Stimulated activated CD4-positive, alpha-beta T cell treated with anti-CD3 and anti-CD28 coated beads, Interleukin-1b, Interleukin-23, amount 100 ng/mL, for 48 hours (primary cell): Measurements from ENCODE around the gene IMMP1L.
A peak's percentile ranks its signal among the peaks of the same experiment; 100 is the strongest.

Experiments
- DNase-seq: peaks from one replicate; pipeline ENCODE4 v3.0.0-alpha.2; 2020

The IMMP1L gene

GRCh38 chr11:31464436-31464835 lies 45.0 kb downstream of the IMMP1L start:
- DNase-seq: no peak

- DNase-seq: no peak
Measured at GRCh38 chr11:31455177-31455576, 54.2 kb downstream of the IMMP1L start.

GRCh38 chr11:31450841-31451240 lies 58.6 kb downstream of the IMMP1L start:
- DNase-seq: no peak

GRCh38 chr11:31449040-31449439 lies 60.4 kb downstream of the IMMP1L start:
- no peak for DNase-seq

- DNase-seq: no peak
Measured at GRCh38 chr11:31445621-31446020, 63.8 kb downstream of the IMMP1L start.

GRCh38 chr11:31443802-31444201 lies 65.6 kb downstream of the IMMP1L start:
- no peak for DNase-seq

GRCh38 chr11:31442086-31442485 lies 67.3 kb downstream of the IMMP1L start:
- no peak for DNase-seq

- no peak for DNase-seq
Measured at GRCh38 chr11:31441296-31441695, 68.1 kb downstream of the IMMP1L start.

GRCh38 chr11:31437742-31438435 lies 71.5 kb downstream of the IMMP1L start:
- DNase-seq: no peak

- DNase-seq: no peak
Measured at GRCh38 chr11:31433851-31434250, 75.6 kb downstream of the IMMP1L start.

GRCh38 chr11:31424652-31425051 lies 84.8 kb downstream of the IMMP1L start:
- DNase-seq: no peak

- no peak for DNase-seq
Measured at GRCh38 chr11:31422703-31423102, 86.7 kb downstream of the IMMP1L start.

- DNase-seq: no peak
Measured at GRCh38 chr11:31421820-31422219, 87.6 kb downstream of the IMMP1L start.

- DNase-seq: no peak
Measured at GRCh38 chr11:31419669-31420068, 89.8 kb downstream of the IMMP1L start.

GRCh38 chr11:31419138-31419537 lies 90.3 kb downstream of the IMMP1L start:
- no peak for DNase-seq

GRCh38 chr11:31417816-31418215 lies 91.6 kb downstream of the IMMP1L start:
- no peak for DNase-seq

- DNase-seq: no peak
Measured at GRCh38 chr11:31417357-31417756, 92.1 kb downstream of the IMMP1L start.

- DNase-seq: no peak
Measured at GRCh38 chr11:31415435-31415834, 94.0 kb downstream of the IMMP1L start.

GRCh38 chr11:31414338-31414737 lies 95.1 kb downstream of the IMMP1L start:
- DNase-seq: no peak

- DNase-seq: no peak
Measured at GRCh38 chr11:31412946-31413345, 96.5 kb downstream of the IMMP1L start.

GRCh38 chr11:31408201-31408600 lies 101.2 kb downstream of the IMMP1L start:
- DNase-seq: peak; percentile 6

- DNase-seq: no peak
Measured at GRCh38 chr11:31404614-31405013, 104.8 kb downstream of the IMMP1L start.

GRCh38 chr11:31397239-31397834 lies 112.1 kb downstream of the IMMP1L start:
- DNase-seq: no peak

GRCh38 chr11:31387379-31387778 lies 122.0 kb downstream of the IMMP1L start:
- no peak for DNase-seq

GRCh38 chr11:31383116-31383515 lies 126.3 kb downstream of the IMMP1L start:
- no peak for DNase-seq
